OCI-LY7 (cell line): ENCODE data around the gene FLAD1. TPM values are rescaled to one million over a fixed set of nuclear protein-coding genes. Genes with fewer than 3 reads are reported as not detected.

ENCODE experiments used
- BruUV-seq: library from RNA; stranded (reverse); fragments of 400-500 nt; replicated peaks from 2 replicates; lab custom pipeline; 2021; lab: Mats Ljungman, UMichigan
- CTCF ChIA-PET: fragments of 300-600 bp; sonication (Branson Sonifier 250); formaldehyde crosslinking; loops from one replicate; lab custom pipeline; 2022; ENCODE audit warnings: antibody characterized with exemption; ENCODE audit not compliant: unreplicated experiment; lab: Charles Lee
- POLR2A ChIA-PET: fragments of 300-600 bp; sonication (Branson Sonifier 250); formaldehyde crosslinking; loops from one replicate; lab custom pipeline; 2022; ENCODE audit warnings: antibody characterized with exemption; lab: Charles Lee
- DNase-seq: peaks from one replicate; pipeline ENCODE4 v3.0.0-alpha.2; 2015; ENCODE audit warnings: low spot score
- H2AFZ ChIP-seq: fragments of 200-600 bp; sonication (generic), shearing (Covaris generic); 2 replicates; pipeline ENCODE4 v1.6.1; 2014; ENCODE audit warnings: mild to moderate bottlenecking, antibody characterized with exemption, low read length, moderate library complexity
- H3K27ac ChIP-seq: fragments of 200-600 bp; sonication (generic); 2 replicates; pipeline ENCODE4 v1.5.1; 2014; ENCODE audit warnings: mixed run types, low read depth, mild to moderate bottlenecking, moderate library complexity, low read length, inconsistent platforms; ENCODE audit not compliant: poor library complexity, severe bottlenecking
- H3K36me3 ChIP-seq: fragments of 200-600 bp; sonication (generic); 2 replicates; pipeline ENCODE4 v1.6.1; 2014; ENCODE audit warnings: mild to moderate bottlenecking, antibody characterized with exemption, low read length, moderate library complexity, mixed read lengths; ENCODE audit not compliant: insufficient read depth
- H3K4me1 ChIP-seq: fragments of 200-600 bp; sonication (generic); 2 replicates; pipeline ENCODE4 v1.5.1; 2014; ENCODE audit warnings: mild to moderate bottlenecking, low read length; ENCODE audit not compliant: insufficient read depth, poor library complexity, severe bottlenecking
- H3K4me2 ChIP-seq: fragments of 200-600 bp; sonication (generic); 2 replicates; pipeline ENCODE4 v1.6.1; 2014; ENCODE audit warnings: mild to moderate bottlenecking, low read length
- H3K4me3 ChIP-seq: fragments of 200-600 bp; sonication (generic); 2 replicates; pipeline ENCODE4 v1.5.1; 2014; ENCODE audit warnings: mild to moderate bottlenecking, low read depth, low read length; ENCODE audit not compliant: poor library complexity, severe bottlenecking
- H3K79me2 ChIP-seq: fragments of 200-600 bp; sonication (generic); 2 replicates; pipeline ENCODE4 v1.6.1; 2016; ENCODE audit warnings: low read depth, mild to moderate bottlenecking, low read length, moderate library complexity, mixed read lengths; ENCODE audit not compliant: insufficient read depth
- H3K9me2 ChIP-seq: fragments of 200-600 bp; sonication (generic); 2 replicates; pipeline ENCODE4 v1.6.1; 2016; ENCODE audit warnings: mild to moderate bottlenecking, low read length, mixed read lengths; ENCODE audit not compliant: insufficient read depth
- H3K9me3 ChIP-seq: fragments of 200-600 bp; sonication (generic); 2 replicates; pipeline ENCODE4 v1.6.1; 2014; ENCODE audit warnings: mild to moderate bottlenecking, mixed run types, low read length, mixed read lengths
- H4K20me1 ChIP-seq: fragments of 200-600 bp; sonication (generic); 2 replicates; pipeline ENCODE4 v1.6.1; 2014; ENCODE audit warnings: mild to moderate bottlenecking, antibody characterized with exemption, low read length, moderate library complexity, mixed read lengths; ENCODE audit not compliant: insufficient read depth
- CTCF ChIP-seq: fragments of 200-600 bp; sonication (generic); conservative IDR thresholded peaks from 2 replicates; pipeline ENCODE4 v1.5.1; 2014; ENCODE audit warnings: mild to moderate bottlenecking, antibody characterized with exemption, low read length, moderate library complexity, mixed read lengths
- EZH2phosphoT487 ChIP-seq: fragments of 200-600 bp; sonication (generic); IDR thresholded peaks from 2 replicates; pipeline ENCODE4 v1.6.1; 2018; ENCODE audit warnings: low read depth, borderline replicate concordance, mild to moderate bottlenecking, mixed run types, antibody characterized with exemption, low read length, moderate library complexity, mixed read lengths
- intact Hi-C: fragments of 100-400 bp; cut with micrococcal nuclease; formaldehyde crosslinking; loops from one replicate; pipeline ENCODE4 v1.10.0; 2022; ENCODE audit not compliant: unreplicated experiment
- total RNA-seq, 2 experiments: library from RNA; depleted of rRNA in 1 of 2; stranded (reverse); fragments of >200 nt in 1 of 2; shearing (Covaris generic) in 1 of 2; gene quantifications; 2 replicates each; pipeline ENCODE4 v1.2.3, GENCODE V29; 2014 to 2022

Gene FLAD1
- total RNA-seq, 2 experiments from 2014 or later = 52.7 to 57.9 TPM

- TF ChIP-seq CTCF (no peak), EZH2phosphoT487 (no peak)
- POLR2A ChIA-PET = interaction anchor here (0.6 to 1.3 kb wide), 10 partner anchors 17 to 190 kb away, joined by 3 to 8 read pairs (median 4); partner anchors contain the start of genes FLAD1 and PMVK
- intact Hi-C loops = no loop called here
- CTCF ChIA-PET = interaction anchor here (0.7 to 3.4 kb wide), 5 partner anchors 11 to 68 kb away, joined by 3 to 13 read pairs (median 4); partner anchors contain the start of gene FLAD1
- Histone ChIP-seq H3K4me1 (peaks cover 73% of the 10 kb centered on the region), H3K4me2 (peak overlapping the region; percentile 85), H3K36me3 (peaks cover 39% of the 10 kb centered on the region), H4K20me1 (no peaks in the 10 kb centered on the region), H3K79me2 (peaks cover 37% of the 10 kb centered on the region), H3K27ac (peak overlapping the region; percentile 87), H3K9me3 (no peaks in the 10 kb centered on the region), H3K9me2 (no peaks in the 10 kb centered on the region), H3K4me3 (peak overlapping the region; percentile 72), H2AFZ (no peak overlapping the region)
- peak; percentile 93 for DNase-seq
- BruUV-seq = TSS peak; percentile 11
These were observed 28.0 kb upstream of the FLAD1 start for GRCh38 chr1:154955039-154955717.

GRCh38 chr1:154955718-154956543 lies 27.2 kb upstream of the FLAD1 start, which contains the start of gene PBXIP1:
Gene PBXIP1, minus strand, starts transcription at chr1:154956099. Its CDS starts 2,378 bp downstream, at chr1:154953721.
- Histone ChIP-seq H3K9me3 (no peaks in the 10 kb centered on the region), H3K4me2 (peak within 1 kb of the TSS; percentile 85), H3K79me2 (peaks cover 44% of the 10 kb centered on the region), H4K20me1 (0 out of 2 replicates have a peak, but pooled peaks cover 4% of the 10 kb centered on the region), H3K4me3 (peak within 1 kb of the TSS; percentile 72), H3K27ac (peak within 1 kb of the TSS; percentile 87), H3K9me2 (no peaks in the 10 kb centered on the region), H3K36me3 (peaks cover 32% of the 10 kb centered on the region), H3K4me1 (peaks cover 69% of the 10 kb centered on the region), H2AFZ (no peak within 1 kb of the TSS)
- peak; percentile 65 for TF ChIP-seq CTCF
- TF ChIP-seq EZH2phosphoT487 = no peak
- DNase-seq = peak; percentile 92
- ChIA-PET CTCF (interaction anchor here (0.7 to 3.4 kb wide), 5 partner anchors 12 to 67 kb away, joined by 3 to 13 read pairs (median 4); partner anchors contain the start of gene FLAD1), POLR2A (interaction anchor here (0.6 to 1.3 kb wide), 9 partner anchors 16 to 191 kb away, joined by 3 to 8 read pairs (median 4); partner anchors contain the start of genes FLAD1 and PMVK)
- no TSS peak for BruUV-seq
- intact Hi-C loops = no loop called here
